Smooth muscle cell (in vitro differentiated cells): Measurements from ENCODE around the gene SPHKAP. TPM values are rescaled to one million over a fixed set of nuclear protein-coding genes. Genes with fewer than 3 reads are reported as not detected.

Source experiments
- DNase-seq: peaks from one replicate; lab custom pipeline; 2025; ENCODE audit not compliant: unreplicated experiment; lab: John Stamatoyannopoulos, UW
- H2AFZ ChIP-seq: fragments of 200-600 bp; sonication (generic); 2 replicates; pipeline ENCODE4 v1.6.0; 2016; ENCODE audit warnings: antibody characterized with exemption, low read depth, mild to moderate bottlenecking
- H3F3A ChIP-seq: fragments of 200-600 bp; sonication (generic); 2 replicates; pipeline ENCODE4 v1.6.0; 2017; ENCODE audit warnings: antibody characterized with exemption, low read depth
- H3K27ac ChIP-seq: fragments of 200-600 bp; sonication (generic); 2 replicates; pipeline ENCODE4 v1.5.1; 2016; ENCODE audit warnings: low read depth, mild to moderate bottlenecking
- H3K27me3 ChIP-seq: fragments of 200-600 bp; sonication (generic); 2 replicates; pipeline ENCODE4 v1.6.1; 2016; ENCODE audit warnings: low read depth, mild to moderate bottlenecking
- H3K36me3 ChIP-seq: fragments of 200-600 bp; sonication (generic); 2 replicates; pipeline ENCODE4 v1.5.1; 2016; ENCODE audit warnings: low read depth
- H3K4me1 ChIP-seq: fragments of 200-600 bp; sonication (generic); 2 replicates; pipeline ENCODE4 v1.5.1; 2016; ENCODE audit warnings: low read depth
- H3K4me2 ChIP-seq: fragments of 200-600 bp; sonication (generic); 2 replicates; pipeline ENCODE4 v1.6.0; 2016; ENCODE audit warnings: mild to moderate bottlenecking
- H3K4me3 ChIP-seq: fragments of 200-600 bp; sonication (generic); 2 replicates; pipeline ENCODE4 v1.5.1; 2016; ENCODE audit warnings: mild to moderate bottlenecking
- H3K79me2 ChIP-seq: fragments of 200-600 bp; sonication (generic); 2 replicates; pipeline ENCODE4 v1.6.0; 2016; ENCODE audit warnings: low read depth, mild to moderate bottlenecking
- H3K9ac ChIP-seq: fragments of 200-600 bp; sonication (generic); 2 replicates; pipeline ENCODE4 v1.6.0; 2016; ENCODE audit warnings: low read depth
- H3K9me3 ChIP-seq: fragments of 200-600 bp; sonication (generic); replicated peaks from 2 replicates; pipeline ENCODE4 v1.5.1; 2016; ENCODE audit warnings: low read depth
- H4K20me1 ChIP-seq: fragments of 200-600 bp; sonication (generic); 2 replicates; pipeline ENCODE4 v1.6.0; 2016; ENCODE audit warnings: low read depth
- WGBS: methylation state at CpG from one replicate; pipeline ENCODE4 v1.1.7; 2016; ENCODE audit warnings: low lambda C conversion rate; 5-methylcytosine and 5-hydroxymethylcytosine counted together
- polyA plus RNA-seq: library from polyadenylated mRNA; unstranded; fragments of >200 nt; fragmentation: Nextera tagmentation; extraction: Ambion mirVana; gene quantifications from 2 replicates; pipeline ENCODE4 v1.2.1, GENCODE V29; 2016
- total RNA-seq: library from RNA; depleted of rRNA; stranded (reverse); fragments of >200 nt; gene quantifications from 2 replicates; pipeline ENCODE4 v1.2.3, GENCODE V29; 2014
- TF ChIP-seq, protein P1 (sequence below): fragments of 200-600 bp; sonication (generic); IDR thresholded peaks from 2 replicates; pipeline ENCODE4 v1.5.1; 2017; ENCODE audit warnings: borderline replicate concordance, mild to moderate bottlenecking, antibody characterized with exemption; ENCODE audit not compliant: insufficient read depth, poor library complexity, severe bottlenecking

SPHKAP gene
- total and polyA plus RNA-seq, 2 experiments from 2014 or later: not detected

DNA sequence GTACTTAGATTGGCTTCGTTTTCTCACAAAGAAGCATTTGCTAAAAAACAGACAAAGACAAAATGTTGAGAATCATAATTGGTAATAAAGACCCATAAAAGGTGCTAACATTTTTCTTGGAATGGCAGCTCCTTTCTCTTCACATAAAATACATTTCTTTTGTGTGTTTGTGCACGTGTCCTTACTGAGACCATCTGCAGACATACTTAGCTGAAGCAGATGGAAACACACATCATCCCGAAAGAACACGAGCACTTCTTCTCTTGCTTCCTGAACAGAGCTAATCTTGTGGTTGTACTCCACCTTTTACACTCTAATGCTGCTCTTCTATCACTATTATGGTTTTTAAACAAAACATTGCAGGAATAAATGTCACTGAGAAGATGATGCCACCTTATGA is 142.5 kb downstream of the SPHKAP start:
- Histone ChIP-seq H3K79me2 (no peaks in the 10 kb centered on the region), H3K9ac (no peak overlapping the region), H3K4me2 (no peak overlapping the region), H3F3A (no peaks in the 10 kb centered on the region), H3K27me3 (no peaks in the 10 kb centered on the region), H2AFZ (no peak overlapping the region), H4K20me1 (no peaks in the 10 kb centered on the region), H3K36me3 (no peaks in the 10 kb centered on the region), H3K27ac (no peak overlapping the region), H3K4me1 (no peaks in the 10 kb centered on the region), H3K4me3 (no peak overlapping the region), H3K9me3 (no peaks in the 10 kb centered on the region)
- WGBS: 73% methylated on average over 4 of the region's 4 CpGs
- TF ChIP-seq, protein P1, sequence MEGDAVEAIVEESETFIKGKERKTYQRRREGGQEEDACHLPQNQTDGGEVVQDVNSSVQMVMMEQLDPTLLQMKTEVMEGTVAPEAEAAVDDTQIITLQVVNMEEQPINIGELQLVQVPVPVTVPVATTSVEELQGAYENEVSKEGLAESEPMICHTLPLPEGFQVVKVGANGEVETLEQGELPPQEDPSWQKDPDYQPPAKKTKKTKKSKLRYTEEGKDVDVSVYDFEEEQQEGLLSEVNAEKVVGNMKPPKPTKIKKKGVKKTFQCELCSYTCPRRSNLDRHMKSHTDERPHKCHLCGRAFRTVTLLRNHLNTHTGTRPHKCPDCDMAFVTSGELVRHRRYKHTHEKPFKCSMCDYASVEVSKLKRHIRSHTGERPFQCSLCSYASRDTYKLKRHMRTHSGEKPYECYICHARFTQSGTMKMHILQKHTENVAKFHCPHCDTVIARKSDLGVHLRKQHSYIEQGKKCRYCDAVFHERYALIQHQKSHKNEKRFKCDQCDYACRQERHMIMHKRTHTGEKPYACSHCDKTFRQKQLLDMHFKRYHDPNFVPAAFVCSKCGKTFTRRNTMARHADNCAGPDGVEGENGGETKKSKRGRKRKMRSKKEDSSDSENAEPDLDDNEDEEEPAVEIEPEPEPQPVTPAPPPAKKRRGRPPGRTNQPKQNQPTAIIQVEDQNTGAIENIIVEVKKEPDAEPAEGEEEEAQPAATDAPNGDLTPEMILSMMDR: no peak
- DNase-seq: no peak

DNA sequence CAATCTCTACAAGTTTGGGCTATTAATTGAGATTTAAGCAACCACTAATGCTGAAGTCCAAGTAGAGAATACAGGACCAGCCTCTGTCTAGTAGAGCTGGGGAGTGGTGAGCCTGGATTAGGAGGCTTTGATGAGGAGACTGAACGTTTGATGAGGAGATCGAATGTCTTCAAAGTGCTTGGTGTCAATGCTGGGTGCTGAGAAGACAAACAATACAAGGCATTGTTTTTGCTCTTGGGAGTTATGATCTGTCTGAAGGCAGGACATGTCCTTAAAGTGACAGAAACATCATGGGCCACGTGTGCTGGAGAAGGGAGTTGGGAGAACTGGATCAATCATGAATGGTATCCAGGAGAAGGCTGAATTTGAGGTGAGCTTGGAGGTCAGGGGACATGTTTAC is 143.6 kb downstream of the SPHKAP start:
- Histone ChIP-seq H3K36me3 (no peaks in the 10 kb centered on the region), H3K79me2 (no peaks in the 10 kb centered on the region), H3K4me3 (no peak overlapping the region), H3K9me3 (no peaks in the 10 kb centered on the region), H4K20me1 (no peaks in the 10 kb centered on the region), H3K27me3 (no peaks in the 10 kb centered on the region), H3K9ac (no peak overlapping the region), H2AFZ (no peak overlapping the region), H3K4me2 (no peak overlapping the region), H3F3A (no peaks in the 10 kb centered on the region), H3K4me1 (no peaks in the 10 kb centered on the region), H3K27ac (no peak overlapping the region)
- DNase-seq: no peak
- WGBS: 52% methylated on average over 3 of the region's 3 CpGs
- TF ChIP-seq, protein P1: no peak

DNA sequence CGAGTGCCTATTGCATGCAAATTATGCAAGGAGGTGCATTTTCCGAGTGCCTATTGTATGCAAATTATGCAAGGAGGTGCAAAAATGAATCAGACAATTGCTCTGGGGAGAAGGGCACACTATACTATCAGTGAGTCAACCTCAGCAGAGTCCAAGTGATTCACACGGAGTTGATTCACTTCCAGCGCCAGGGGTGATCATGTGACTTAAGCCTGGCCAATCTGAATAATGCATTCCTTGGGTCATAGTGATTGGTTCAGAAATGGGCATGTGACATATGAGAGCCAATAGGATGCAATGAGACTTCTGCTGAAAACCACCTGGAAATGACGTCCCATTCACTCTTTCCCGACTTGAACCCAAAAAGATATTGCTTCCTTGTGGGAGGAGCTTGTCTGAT is 157.9 kb downstream of the SPHKAP start:
- no peaks in the 10 kb centered on the region for H3F3A ChIP-seq

DNA sequence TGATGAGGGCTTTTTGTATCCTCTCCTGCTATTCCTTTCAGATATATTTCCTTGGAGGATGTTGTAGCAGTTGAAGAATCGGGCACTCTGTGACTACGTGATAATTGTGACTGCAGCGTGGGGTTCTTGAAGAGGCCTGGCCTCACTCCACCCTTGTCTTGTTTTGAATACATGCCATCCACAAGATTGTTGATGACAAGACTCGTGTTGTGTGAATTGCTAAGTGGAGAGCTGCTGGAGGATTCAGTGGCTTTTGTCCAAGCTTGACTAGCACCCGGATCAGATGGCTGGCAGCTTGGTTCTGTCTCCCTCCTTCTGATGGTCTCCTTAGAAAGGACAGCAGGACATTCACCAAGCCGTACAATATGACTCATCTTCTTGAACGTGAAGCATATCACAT is 163.2 kb downstream of the SPHKAP start:
- no peak overlapping the region for H3K4me3 ChIP-seq
- H2AFZ ChIP-seq: no peak overlapping the region
- no peaks in the 10 kb centered on the region for H4K20me1 ChIP-seq
- DNase-seq: no peak
- 90% methylated on average over 7 of the region's 7 CpGs for WGBS
- H3K4me2 ChIP-seq: no peak overlapping the region
- TF ChIP-seq, protein P1: no peak
- no peaks in the 10 kb centered on the region for H3K9me3 ChIP-seq
- H3K79me2 ChIP-seq: no peaks in the 10 kb centered on the region
- no peaks in the 10 kb centered on the region for H3K36me3 ChIP-seq
- H3K27ac ChIP-seq: no peak overlapping the region
- no peak overlapping the region for H3K9ac ChIP-seq
- H3F3A ChIP-seq: no peaks in the 10 kb centered on the region
- no peaks in the 10 kb centered on the region for H3K27me3 ChIP-seq
- no peaks in the 10 kb centered on the region for H3K4me1 ChIP-seq

More for the DNA sequence above, 157.9 kb downstream of the SPHKAP start:
- TF ChIP-seq, protein P1: no peak
- H4K20me1 ChIP-seq: no peaks in the 10 kb centered on the region
- H3K4me1 ChIP-seq: no peaks in the 10 kb centered on the region
- H3K9me3 ChIP-seq: no peaks in the 10 kb centered on the region
- H3K4me3 ChIP-seq: no peak overlapping the region
- H3K36me3 ChIP-seq: no peaks in the 10 kb centered on the region
- H3K27ac ChIP-seq: no peak overlapping the region
- H3K27me3 ChIP-seq: no peaks in the 10 kb centered on the region
- no peaks in the 10 kb centered on the region for H3K79me2 ChIP-seq
- H2AFZ ChIP-seq: no peak overlapping the region
- H3K4me2 ChIP-seq: no peak overlapping the region
- 86% methylated on average over 6 of the region's 6 CpGs for WGBS
- DNase-seq: no peak
- H3K9ac ChIP-seq: no peak overlapping the region
